Breast epithelium (tissue), 4 donors: Measurements from ENCODE around the gene ARHGAP27. TPM values are rescaled to one million over a fixed set of nuclear protein-coding genes. Genes with fewer than 3 reads are reported as not detected.

Experiments
- DNase-seq, 2 donors: peaks; one replicate each; pipeline ENCODE4 v3.0.0-alpha.2; 2019; ENCODE audit warnings: low spot score in 2 of 2
- H3K27ac ChIP-seq, 2 donors: fragments of 200-600 bp; sonication (generic) in 1 of 2; one replicate each; pipeline ENCODE4 v1.5.1; 2016 to 2019; ENCODE audit warnings: mild to moderate bottlenecking in 1 of 2
- H3K27me3 ChIP-seq, 2 donors: fragments of 200-600 bp; sonication (generic) in 1 of 2; one replicate each; pipeline versions ENCODE4 v1.5.1 to v1.6.0; 2017 to 2019; ENCODE audit warnings: control low read depth in 1 of 2, mild to moderate bottlenecking in 1 of 2
- H3K36me3 ChIP-seq: fragments of 200-600 bp; one replicate; pipeline ENCODE4 v1.5.1; 2019
- H3K4me1 ChIP-seq, 2 donors: fragments of 200-600 bp; sonication (generic); one replicate each; pipeline ENCODE4 v1.5.1; 2016 to 2019; ENCODE audit warnings: control low read depth in 1 of 2
- H3K4me3 ChIP-seq, 3 donors: fragments of 200-600 bp; sonication (generic); 1 replicate in 2 of 3; 2 replicates in 1 of 3; pipeline ENCODE4 v1.5.1; 2016 to 2019; ENCODE audit warnings: mild to moderate bottlenecking in 3 of 3, moderate library complexity in 2 of 3
- H3K9me3 ChIP-seq, 2 donors: fragments of 200-600 bp; sonication (generic) in 1 of 2; one replicate each; pipeline ENCODE4 v1.5.1; 2016 to 2019; ENCODE audit warnings: control low read depth in 1 of 2
- CTCF ChIP-seq, 3 donors: fragments of 450-650 bp; IDR thresholded peaks; one replicate each; pipeline ENCODE4 v1.5.1; 2016 to 2017; ENCODE audit warnings: antibody characterized with exemption in 3 of 3, mild to moderate bottlenecking in 3 of 3, moderate library complexity in 3 of 3
- POLR2A ChIP-seq: fragments of 450-650 bp; IDR thresholded peaks from one replicate; pipeline ENCODE4 v1.6.1; 2016; ENCODE audit warnings: antibody characterized with exemption, mild to moderate bottlenecking, moderate library complexity
- POLR2AphosphoS5 ChIP-seq, 3 donors: sonication (generic); formaldehyde crosslinking; IDR thresholded peaks; one replicate each; pipeline ENCODE4 v1.6.1; 2017; ENCODE audit warnings: antibody characterized with exemption in 3 of 3
- intact Hi-C: fragments of 100-400 bp; cut with DNase I; formaldehyde crosslinking; loops from one replicate; pipeline ENCODE4 v1.15.1; 2023; ENCODE audit warnings: low total_unique reads
- total RNA-seq, 3 donors: library from RNA; depleted of rRNA; stranded (reverse); fragments of >200 nt; gene quantifications; one replicate each; pipeline ENCODE4 v1.1.0, GENCODE V29; 2016

The ARHGAP27 gene
- total RNA-seq, 3 donors from 2014 or later = 17.3 to 28.8 (median 17.6) TPM

DNA sequence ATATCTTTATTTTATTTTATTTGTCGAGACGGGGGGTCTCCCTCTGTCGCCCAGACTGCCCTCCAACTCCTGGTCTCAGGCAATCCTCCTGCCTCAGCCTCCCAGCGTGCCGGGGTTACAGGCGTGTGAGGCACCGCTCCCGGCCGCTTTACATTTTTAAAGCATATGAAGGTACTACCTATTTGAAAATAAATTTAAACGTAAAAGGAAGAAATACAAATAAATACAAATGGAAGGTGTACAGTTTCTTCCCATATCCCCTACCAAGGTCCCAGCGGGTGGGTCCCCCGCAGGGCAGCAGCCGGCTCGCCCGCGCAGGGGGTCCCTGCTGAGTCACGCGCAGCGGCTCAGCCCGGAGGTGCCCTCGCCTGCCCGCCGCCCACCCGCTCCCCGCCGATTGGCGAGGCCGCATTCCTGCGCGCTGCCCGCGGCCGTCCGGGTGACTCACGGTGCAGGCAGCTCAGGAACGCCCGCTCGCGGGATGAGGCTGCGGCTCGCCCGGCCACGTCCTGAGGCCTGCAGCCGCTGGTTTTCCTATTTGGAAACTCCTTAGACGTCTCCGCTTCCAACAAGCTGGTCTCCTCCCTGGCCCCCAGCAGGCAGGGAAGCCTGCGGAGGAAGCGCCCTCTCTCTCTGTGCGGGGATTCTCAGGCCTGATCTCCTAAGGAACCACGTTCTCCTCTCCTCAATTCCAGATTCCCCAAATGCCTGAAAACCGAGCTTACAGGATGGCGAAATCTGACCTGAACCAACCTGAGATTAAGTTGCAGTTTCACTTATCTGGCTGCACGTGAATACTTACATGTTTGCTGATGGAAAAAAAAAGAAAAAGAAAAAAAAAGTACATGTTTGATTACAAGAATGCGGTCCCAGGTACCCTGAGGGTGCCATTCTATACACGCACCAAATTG, 61.0 kb downstream of the ARHGAP27 start:
- intact Hi-C loops = no loop called here
- peak; percentile 88 to 92 for DNase-seq
- H3K27me3 ChIP-seq = no peaks in the 10 kb centered on the region
- TF ChIP-seq CTCF (IDR thresholded peaks at IDR 0.05) (no peak), POLR2AphosphoS5 (IDR thresholded peaks at IDR 0.05) (peak; percentile 75 to 91 (median 91)), POLR2A (peak; percentile 16)
- H3K27ac ChIP-seq = peak overlapping the region; percentile 88 to 90
- H3K9me3 ChIP-seq = no peaks in the 10 kb centered on the region
- no peaks in the 10 kb centered on the region for H3K36me3 ChIP-seq
- peak overlapping the region; percentile 28 to 59 (median 42) for H3K4me3 ChIP-seq
- H3K4me1 ChIP-seq = peaks cover 3 to 4% of the 10 kb centered on the region in 2 donors

DNA sequence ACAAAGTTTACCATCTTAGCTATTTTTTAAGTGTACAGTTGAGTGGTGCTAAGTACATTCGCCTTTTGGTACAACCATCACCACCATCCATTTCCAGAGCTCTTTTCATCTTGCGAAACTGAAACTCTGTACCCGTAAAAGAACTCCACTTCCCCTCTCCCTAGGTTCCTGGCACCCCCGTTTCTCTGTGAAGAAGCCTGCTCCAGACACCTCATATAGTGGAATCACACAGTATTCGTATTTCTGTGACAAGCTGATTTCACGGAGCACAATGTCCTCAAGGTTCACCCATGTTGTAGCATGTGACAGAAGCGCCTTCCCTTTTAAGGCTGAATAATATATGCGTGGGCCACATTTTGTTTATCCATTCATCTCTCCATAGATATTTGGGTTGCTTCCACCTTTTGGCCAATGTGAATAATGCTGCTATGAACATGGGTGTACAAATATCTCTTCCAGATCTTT, 61.7 kb downstream of the ARHGAP27 start:
- peak overlapping the region in 2 of 3 donors; percentile 42 to 59 for H3K4me3 ChIP-seq
- peak in 1 of 2 donors; percentile 9 for DNase-seq
- H3K4me1 ChIP-seq = peaks cover 3 to 4% of the 10 kb centered on the region in 2 donors
- TF ChIP-seq CTCF (IDR thresholded peaks at IDR 0.05) (no peak), POLR2AphosphoS5 (IDR thresholded peaks at IDR 0.05) (no peak), POLR2A (no peak)
- intact Hi-C loops = no loop called here
- H3K27ac ChIP-seq = peak overlapping the region; percentile 88 to 90
- H3K36me3 ChIP-seq = no peaks in the 10 kb centered on the region
- H3K9me3 ChIP-seq = no peaks in the 10 kb centered on the region
- H3K27me3 ChIP-seq = no peaks in the 10 kb centered on the region

DNA sequence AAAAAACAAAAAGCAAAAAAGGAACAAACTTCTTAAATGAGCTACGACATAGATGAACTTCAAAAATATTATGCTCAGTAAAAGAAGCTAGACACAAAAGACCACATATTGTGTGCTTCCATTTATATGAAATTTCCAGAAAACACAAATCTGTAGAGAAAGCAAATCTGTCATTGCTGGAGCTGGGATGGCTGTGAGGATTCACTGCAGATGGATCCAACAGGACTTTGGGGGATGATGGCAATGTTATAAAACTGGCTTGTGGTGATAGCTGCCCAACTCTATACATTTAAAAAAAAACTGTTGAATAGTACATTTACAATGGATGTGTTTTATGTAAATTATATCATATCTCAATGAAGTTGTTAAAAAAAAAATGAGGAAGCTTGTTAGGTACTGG, 63.2 kb downstream of the ARHGAP27 start:
- no peak for DNase-seq
- TF ChIP-seq POLR2AphosphoS5 (IDR thresholded peaks at IDR 0.05) = no peak
- no peak for TF ChIP-seq POLR2A
- TF ChIP-seq CTCF (IDR thresholded peaks at IDR 0.05) = no peak
- no peaks in the 10 kb centered on the region for H3K36me3 ChIP-seq
- no peak overlapping the region for H3K4me3 ChIP-seq
- H3K27ac ChIP-seq = no peak overlapping the region
- intact Hi-C loops = no loop called here
- no peaks in the 10 kb centered on the region for H3K9me3 ChIP-seq
- no peaks in the 10 kb centered on the region for H3K27me3 ChIP-seq
- H3K4me1 ChIP-seq = peaks cover 3 to 4% of the 10 kb centered on the region in 2 donors

DNA sequence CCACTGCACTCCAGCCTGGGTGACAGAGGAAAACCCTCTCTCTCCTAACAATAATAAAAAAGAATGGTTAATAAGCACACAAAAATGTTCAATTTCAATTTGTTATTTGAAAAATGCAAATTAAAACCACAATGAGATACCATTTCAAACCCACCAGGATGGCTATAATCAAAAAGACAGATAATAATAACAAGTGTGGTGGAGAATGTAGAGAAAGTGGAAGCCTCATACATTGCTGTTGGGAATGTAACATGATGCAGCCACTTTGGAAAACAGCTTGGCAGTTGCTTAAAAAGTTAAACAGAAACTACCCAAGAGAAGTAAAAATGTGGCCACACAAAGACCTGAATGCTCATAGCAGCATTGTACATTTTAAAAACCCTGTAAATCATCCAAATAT, 64.0 kb downstream of the ARHGAP27 start:
- no peak overlapping the region for H3K4me3 ChIP-seq
- peaks cover 3 to 4% of the 10 kb centered on the region in 2 donors for H3K4me1 ChIP-seq
- H3K27ac ChIP-seq = no peak overlapping the region
- no peaks in the 10 kb centered on the region for H3K36me3 ChIP-seq
- H3K9me3 ChIP-seq = no peaks in the 10 kb centered on the region
- H3K27me3 ChIP-seq = no peaks in the 10 kb centered on the region
- DNase-seq = no peak
- TF ChIP-seq CTCF (IDR thresholded peaks at IDR 0.05) = no peak
- no peak for TF ChIP-seq POLR2A
- no peak for TF ChIP-seq POLR2AphosphoS5 (IDR thresholded peaks at IDR 0.05)
- intact Hi-C loops = no loop called here

GRCh38 chr17:45367216-45367615, 65.5 kb downstream of the ARHGAP27 start:
- no peaks in the 10 kb centered on the region for H3K36me3 ChIP-seq
- no peaks in the 10 kb centered on the region for H3K9me3 ChIP-seq
- H3K27ac ChIP-seq = no peak overlapping the region
- peak in 1 of 2 donors; percentile 40 for DNase-seq
- intact Hi-C loops = no loop called here
- H3K27me3 ChIP-seq = no peaks in the 10 kb centered on the region
- no peak overlapping the region for H3K4me3 ChIP-seq
- no peak for TF ChIP-seq CTCF (IDR thresholded peaks at IDR 0.05)
- TF ChIP-seq POLR2A = no peak
- TF ChIP-seq POLR2AphosphoS5 (IDR thresholded peaks at IDR 0.05) = no peak
- peaks cover 1% of the 10 kb centered on the region in 2 donors for H3K4me1 ChIP-seq
